C4-2B (cell line): ENCODE measurements around the gene NRXN3.
"Not testable (repeated sequence)": the region's sequence is repeated elsewhere in the genome, so short reads cannot be mapped to it uniquely, and the experiment has no call there.

Source experiments
- H3K27ac ChIP-seq: fragments of 450-650 bp; 2 replicates; pipeline ENCODE4 v1.5.1; 2017
- CTCF ChIP-seq: fragments of 450-650 bp; conservative IDR thresholded peaks from 2 replicates; pipeline ENCODE4 v1.5.1; 2017; ENCODE audit warnings: mild to moderate bottlenecking
- ZFX ChIP-seq: fragments of 450-650 bp; IDR thresholded peaks from 2 replicates; pipeline ENCODE4 v1.6.1; 2017

The NRXN3 gene

DNA sequence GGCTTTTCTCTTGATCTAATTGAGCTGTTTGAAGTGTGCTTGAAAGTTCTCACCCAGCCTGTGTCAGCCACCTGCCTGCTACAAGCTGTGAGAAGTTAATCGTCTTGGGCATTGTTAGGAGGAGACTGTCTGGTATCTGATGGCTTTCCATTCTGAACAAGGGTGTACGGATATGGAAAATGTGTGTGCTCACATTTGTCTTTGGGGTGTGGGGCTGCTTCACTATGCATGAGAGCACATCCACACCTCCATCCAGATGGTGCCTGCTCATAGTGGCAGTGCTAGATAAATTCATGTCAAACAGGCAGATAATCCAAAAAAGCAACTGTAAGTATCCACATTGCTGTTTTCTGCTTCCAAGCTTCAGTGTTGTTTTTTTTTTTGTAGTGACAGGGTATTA is 1578.9 kb downstream of the NRXN3 start:
- TF ChIP-seq CTCF = no peak
- TF ChIP-seq ZFX = no peak
- H3K27ac ChIP-seq = no peak overlapping the region

DNA sequence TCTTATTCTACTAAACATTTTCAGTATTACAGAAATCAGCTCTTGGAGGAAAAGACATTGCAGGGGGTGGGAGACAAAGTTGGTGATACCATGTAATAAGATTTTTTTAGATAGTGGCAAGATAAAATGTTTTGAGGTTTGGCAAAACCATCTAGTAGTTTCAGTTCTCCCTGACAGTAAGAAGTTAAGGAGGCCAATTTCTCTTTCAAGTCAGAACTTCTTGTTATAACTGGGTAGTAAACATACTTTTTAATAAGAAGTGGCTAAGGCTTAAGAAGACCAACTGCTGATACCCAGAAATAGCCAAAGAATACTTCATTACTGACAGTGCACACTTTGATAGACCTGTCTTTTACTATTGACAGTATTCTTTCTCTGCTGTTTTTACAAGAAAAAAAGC is 1588.8 kb downstream of the NRXN3 start:
- TF ChIP-seq CTCF (no peak), ZFX (no peak)
- H3K27ac ChIP-seq = no peak overlapping the region

GRCh38 chr14:79764323-79764722 is 1594.2 kb downstream of the NRXN3 start:
- H3K27ac ChIP-seq = no peak overlapping the region
- TF ChIP-seq ZFX = no peak

- no peak for TF ChIP-seq CTCF
- no peak for TF ChIP-seq ZFX
- no peak overlapping the region for H3K27ac ChIP-seq
Measured at GRCh38 chr14:79766511-79766910, 1596.3 kb downstream of the NRXN3 start.

- TF ChIP-seq ZFX (no peak), CTCF (no peak)
- H3K27ac ChIP-seq = no peak overlapping the region
Measured at GRCh38 chr14:79767251-79767650, 1597.1 kb downstream of the NRXN3 start.

GRCh38 chr14:79767721-79768120 is 1597.5 kb downstream of the NRXN3 start:
- not testable (repeated sequence) for H3K27ac ChIP-seq

DNA sequence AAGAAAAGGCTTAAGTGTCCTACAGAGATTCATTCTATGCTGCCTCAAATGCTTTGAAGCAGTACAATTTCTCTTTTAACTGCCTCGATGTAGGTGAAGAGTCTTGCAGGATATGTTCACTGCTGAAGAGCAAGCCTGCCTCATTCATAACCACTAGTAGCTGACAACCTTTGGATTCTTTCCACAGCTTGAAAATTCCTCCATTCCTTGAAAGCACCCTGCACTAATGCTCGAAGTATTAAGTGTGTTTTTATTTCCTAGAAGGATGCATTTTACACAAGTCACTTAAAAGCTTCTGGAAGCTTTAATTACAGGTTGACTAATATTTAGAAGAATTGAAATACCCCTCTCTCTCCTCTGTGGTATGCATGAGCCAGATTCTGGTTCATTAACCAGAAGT is 1611.7 kb downstream of the NRXN3 start:
- H3K27ac ChIP-seq = no peak overlapping the region
- TF ChIP-seq ZFX (no peak), CTCF (no peak)

GRCh38 chr14:79783041-79783440 is 1612.9 kb downstream of the NRXN3 start:
- no peak overlapping the region for H3K27ac ChIP-seq
- TF ChIP-seq CTCF (no peak), ZFX (no peak)

GRCh38 chr14:79786522-79786921 is 1616.3 kb downstream of the NRXN3 start:
- TF ChIP-seq ZFX (no peak), CTCF (no peak)
- H3K27ac ChIP-seq = no peak overlapping the region
